ENCODE measurements around the gene CYTIP. TPM values are rescaled to one million over a fixed set of nuclear protein-coding genes. Genes with fewer than 3 reads are reported as not detected.

The CYTIP gene
- polyA plus RNA-seq, 1 of the 3 experiments (the other 2 are of a cell fraction) = not detected

DNA sequence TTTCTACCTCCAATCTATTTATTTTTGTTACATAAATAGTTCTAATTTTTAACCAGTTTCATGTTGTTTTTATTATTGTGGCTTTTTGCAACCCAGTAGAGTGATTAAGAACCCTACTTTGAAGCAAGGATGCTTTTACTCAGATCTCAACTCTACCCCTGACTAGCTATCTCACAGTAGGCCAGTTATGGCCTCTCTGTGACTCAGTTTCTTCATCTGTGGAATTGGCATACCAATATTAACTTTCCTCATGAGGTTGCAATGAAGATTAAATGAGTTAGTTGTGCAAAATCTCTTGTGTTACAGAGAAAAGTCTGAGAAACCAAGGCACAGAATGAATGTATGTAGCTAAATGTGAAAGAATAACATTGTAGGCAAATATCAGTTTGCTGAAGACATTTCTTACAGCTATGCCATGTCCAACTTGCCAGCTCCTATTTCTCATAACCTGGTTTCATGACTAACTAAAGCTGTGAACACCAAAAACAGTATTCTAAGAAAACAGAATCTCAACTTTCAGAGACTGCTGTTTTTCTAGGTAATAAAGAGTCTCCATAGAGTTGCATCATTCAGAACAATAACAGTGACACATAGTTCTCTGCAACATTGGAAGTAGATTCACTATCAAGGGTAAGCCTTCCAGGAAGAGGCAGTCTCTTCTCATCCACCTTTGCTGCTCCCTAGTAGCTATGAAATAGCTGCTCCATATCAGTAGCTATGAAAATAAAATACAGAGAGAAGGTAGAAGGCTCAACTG is 33.2 kb upstream of the CYTIP start:
- Histone ChIP-seq H3K9me2 (no peaks in the 10 kb centered on the region), H3K4me2 (no peak overlapping the region), H3K36me3 (replicated peaks in 1 of 2; ENCODE audit: control insufficient read depth in 1 of 2, insufficient read depth in 2 of 2, low read length in 1 of 2) (no peaks in the 10 kb centered on the region), H2AFZ (ENCODE audit: low read depth) (no peak overlapping the region), H3K4me1 (ENCODE audit: control insufficient read depth in 1 of 2, insufficient read depth in 2 of 2, low read depth in 1 of 2, low read length in 1 of 2) (no peaks in the 10 kb centered on the region), H3K79me2 (ENCODE audit: insufficient read depth) (no peaks in the 10 kb centered on the region), H3K9ac (no peak overlapping the region), H3K9me3 (no peaks in the 10 kb centered on the region), H3K27me3 (ENCODE audit: insufficient read depth) (peaks cover 4% of the 10 kb centered on the region; the same call in 1 of the 2 replicates), H3F3A (replicated peaks; ENCODE audit: insufficient read depth) (no peaks in the 10 kb centered on the region), H3K27ac (ENCODE audit: low read depth in 2 of 2, low read length in 1 of 2) (no peak overlapping the region), H4K20me1 (ENCODE audit: insufficient read depth) (no peaks in the 10 kb centered on the region), H3K4me3 (ENCODE audit: low read depth in 2 of 2, low read length in 1 of 2) (no peak overlapping the region)
- no peak for TF ChIP-seq RAD21 (IDR thresholded peaks at IDR 0.05; ENCODE audit: low read length)
- TF ChIP-seq RXRA (IDR thresholded peaks at IDR 0.05; ENCODE audit: borderline replicate concordance, low read depth) = no peak
- TF ChIP-seq FOXM1 (IDR thresholded peaks at IDR 0.05; ENCODE audit: low read depth) = no peak
- no peak for TF ChIP-seq MXI1 (IDR thresholded peaks at IDR 0.05; ENCODE audit: low read depth, low read length)
- TF ChIP-seq, protein P1, sequence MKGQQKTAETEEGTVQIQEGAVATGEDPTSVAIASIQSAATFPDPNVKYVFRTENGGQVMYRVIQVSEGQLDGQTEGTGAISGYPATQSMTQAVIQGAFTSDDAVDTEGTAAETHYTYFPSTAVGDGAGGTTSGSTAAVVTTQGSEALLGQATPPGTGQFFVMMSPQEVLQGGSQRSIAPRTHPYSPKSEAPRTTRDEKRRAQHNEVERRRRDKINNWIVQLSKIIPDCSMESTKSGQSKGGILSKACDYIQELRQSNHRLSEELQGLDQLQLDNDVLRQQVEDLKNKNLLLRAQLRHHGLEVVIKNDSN (IDR thresholded peaks at IDR 0.05; ENCODE audit: borderline replicate concordance, low read depth) = no peak
- TF ChIP-seq, protein P2, sequence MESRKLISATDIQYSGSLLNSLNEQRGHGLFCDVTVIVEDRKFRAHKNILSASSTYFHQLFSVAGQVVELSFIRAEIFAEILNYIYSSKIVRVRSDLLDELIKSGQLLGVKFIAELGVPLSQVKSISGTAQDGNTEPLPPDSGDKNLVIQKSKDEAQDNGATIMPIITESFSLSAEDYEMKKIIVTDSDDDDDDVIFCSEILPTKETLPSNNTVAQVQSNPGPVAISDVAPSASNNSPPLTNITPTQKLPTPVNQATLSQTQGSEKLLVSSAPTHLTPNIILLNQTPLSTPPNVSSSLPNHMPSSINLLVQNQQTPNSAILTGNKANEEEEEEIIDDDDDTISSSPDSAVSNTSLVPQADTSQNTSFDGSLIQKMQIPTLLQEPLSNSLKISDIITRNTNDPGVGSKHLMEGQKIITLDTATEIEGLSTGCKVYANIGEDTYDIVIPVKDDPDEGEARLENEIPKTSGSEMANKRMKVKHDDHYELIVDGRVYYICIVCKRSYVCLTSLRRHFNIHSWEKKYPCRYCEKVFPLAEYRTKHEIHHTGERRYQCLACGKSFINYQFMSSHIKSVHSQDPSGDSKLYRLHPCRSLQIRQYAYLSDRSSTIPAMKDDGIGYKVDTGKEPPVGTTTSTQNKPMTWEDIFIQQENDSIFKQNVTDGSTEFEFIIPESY (IDR thresholded peaks at IDR 0.05; ENCODE audit: borderline replicate concordance, low read depth) = no peak
- no peak for TF ChIP-seq NRF1 (IDR thresholded peaks at IDR 0.05; ENCODE audit: low read depth, low read length)
- no peak for TF ChIP-seq YY1 (IDR thresholded peaks at IDR 0.05; ENCODE audit: low read depth)
- TF ChIP-seq SIN3A (IDR thresholded peaks at IDR 0.05; ENCODE audit: borderline replicate concordance, low read depth, low read length) = no peak
- no peak for TF ChIP-seq NFIC (IDR thresholded peaks at IDR 0.05; ENCODE audit: borderline replicate concordance)
- no peak for TF ChIP-seq TAF1 (IDR thresholded peaks at IDR 0.05; ENCODE audit: borderline replicate concordance, low read depth, low read length)
- no peak for TF ChIP-seq CHD2 (IDR thresholded peaks at IDR 0.05; ENCODE audit: low read length, partially characterized antibody)
- TF ChIP-seq ELF1 (IDR thresholded peaks at IDR 0.05) = no peak
- TF ChIP-seq FOXJ3 (CRISPR knock-in tag; IDR thresholded peaks at IDR 0.05) = no peak
- TF ChIP-seq, protein P3, sequence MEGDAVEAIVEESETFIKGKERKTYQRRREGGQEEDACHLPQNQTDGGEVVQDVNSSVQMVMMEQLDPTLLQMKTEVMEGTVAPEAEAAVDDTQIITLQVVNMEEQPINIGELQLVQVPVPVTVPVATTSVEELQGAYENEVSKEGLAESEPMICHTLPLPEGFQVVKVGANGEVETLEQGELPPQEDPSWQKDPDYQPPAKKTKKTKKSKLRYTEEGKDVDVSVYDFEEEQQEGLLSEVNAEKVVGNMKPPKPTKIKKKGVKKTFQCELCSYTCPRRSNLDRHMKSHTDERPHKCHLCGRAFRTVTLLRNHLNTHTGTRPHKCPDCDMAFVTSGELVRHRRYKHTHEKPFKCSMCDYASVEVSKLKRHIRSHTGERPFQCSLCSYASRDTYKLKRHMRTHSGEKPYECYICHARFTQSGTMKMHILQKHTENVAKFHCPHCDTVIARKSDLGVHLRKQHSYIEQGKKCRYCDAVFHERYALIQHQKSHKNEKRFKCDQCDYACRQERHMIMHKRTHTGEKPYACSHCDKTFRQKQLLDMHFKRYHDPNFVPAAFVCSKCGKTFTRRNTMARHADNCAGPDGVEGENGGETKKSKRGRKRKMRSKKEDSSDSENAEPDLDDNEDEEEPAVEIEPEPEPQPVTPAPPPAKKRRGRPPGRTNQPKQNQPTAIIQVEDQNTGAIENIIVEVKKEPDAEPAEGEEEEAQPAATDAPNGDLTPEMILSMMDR (IDR thresholded peaks at IDR 0.05) = no peak
- DNase-seq = no peak
- ChIA-PET POLR2A (no interaction called here), CTCF (interaction anchor here (1.5 kb wide), 1 partner anchor 15 kb away, joined by 5 read pairs; no protein-coding TSS in a partner anchor)

All from SK-N-SH (cell line).